ENCODE data around the gene RGL2. TPM values are rescaled to one million over a fixed set of nuclear protein-coding genes. Genes with fewer than 3 reads are reported as not detected.
A peak's percentile ranks its signal among the peaks of the same experiment; 100 is the strongest.

Gene RGL2
- total and polyA plus RNA-seq, 2 of the 13 experiments (the other 11 are each of a cell fraction or from before 2014, with no cell fraction given), result 22.9 to 47.4 TPM

DNA sequence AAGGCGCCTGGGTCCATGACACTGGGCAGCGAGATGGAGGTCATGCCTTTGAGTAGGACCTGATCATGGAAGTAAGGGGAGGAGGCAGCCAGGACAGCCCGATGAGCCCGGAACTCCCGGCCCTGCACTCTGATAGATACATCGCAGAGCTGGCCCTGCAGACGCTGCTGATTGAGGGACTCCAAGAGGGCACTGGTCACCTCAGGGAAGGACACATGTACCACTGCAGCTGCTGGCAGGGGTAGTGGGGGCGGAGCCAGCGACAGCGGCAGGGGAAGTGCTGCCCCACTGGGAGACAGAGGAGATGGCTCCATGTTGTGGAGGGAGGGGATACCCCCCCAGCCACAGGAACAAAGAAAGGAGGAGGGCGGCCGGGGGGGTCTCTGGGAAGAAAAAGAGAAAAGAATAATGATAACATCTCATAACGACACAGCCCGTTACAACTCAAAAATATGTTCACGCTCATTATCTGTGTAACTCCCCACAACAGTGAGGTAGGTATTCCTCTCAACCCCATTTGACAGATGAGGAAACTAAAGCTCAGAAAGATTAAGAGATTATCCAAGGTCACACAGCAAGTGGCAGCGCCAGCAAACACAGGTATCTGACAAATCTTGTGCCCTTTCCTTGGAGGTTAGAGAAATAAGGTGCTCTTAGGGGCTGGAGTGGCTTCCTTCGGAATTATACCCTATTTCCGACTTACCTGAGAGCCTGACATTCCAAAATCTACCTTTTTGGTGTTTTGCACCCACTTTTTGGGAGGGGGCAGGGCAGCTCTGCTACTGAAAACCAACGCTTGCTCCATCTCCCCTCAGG is 18.1 kb upstream of the RGL2 start:
- H3K9me3 ChIP-seq (ENCODE audit: low read length), result no peaks in the 10 kb centered on the region
- peaks cover 57% of the 10 kb centered on the region for H3K4me1 ChIP-seq (ENCODE audit: insufficient read depth, low read length)
- intact Hi-C loops (cut with micrococcal nuclease; ENCODE audit: unreplicated experiment), result no loop called here
- H4K20me1 ChIP-seq (ENCODE audit: insufficient read depth, low read length), result peaks cover 3% of the 10 kb centered on the region; the same call in 1 of the 2 replicates
- ChIA-PET CTCF (ENCODE audit: low intra/inter-chr PET ratio, low total read pairs) (no interaction called here), POLR2A (interaction anchor here (1.0 to 3.9 kb wide), 16 partner anchors 12 to 1121 kb away, joined by 3 to 57 read pairs (median 8); partner anchors contain the start of genes B3GALT4, CUTA, PFDN6 and RGL2)
- H3K27me3 ChIP-seq (ENCODE audit: control insufficient read depth in 1 of 2, insufficient read depth in 2 of 2, low read length in 2 of 2), result no peaks in the 10 kb centered on the region; a peak in 1 of 5 replicates
- peaks cover 31% of the 10 kb centered on the region for H3K79me2 ChIP-seq (ENCODE audit: insufficient read depth, low read length)
- peak overlapping the region in 2 of 3 experiments; percentile 71 to 79; a peak in 5 of 6 replicates for H3K4me3 ChIP-seq (replicated peaks in 1 of 3; ENCODE audit: insufficient read depth in 1 of 3, low read depth in 2 of 3, low read length in 3 of 3)
- H3K9ac ChIP-seq (ENCODE audit: insufficient read depth, low read depth, low read length), result peak overlapping the region; percentile 34; the same call in 1 of the 2 replicates
- no peak overlapping the region for H2AFZ ChIP-seq (ENCODE audit: low read length)
- H3K27ac ChIP-seq (ENCODE audit: extremely low read length, insufficient read depth, low read length), result peak overlapping the region; percentile 41
- DNase-seq (ENCODE audit: low spot score) (no peak), FAIRE-seq (no peak), ATAC-seq (no peak)
- peak overlapping the region; percentile 72 for H3K4me2 ChIP-seq (ENCODE audit: low read depth, low read length)
- BruUV-seq (replicated peaks), result TSS peak; percentile 34
- peaks cover 5 to 31% of the 10 kb centered on the region in 2 experiments for H3K36me3 ChIP-seq (replicated peaks in 1 of 2; ENCODE audit: control insufficient read depth in 1 of 2, insufficient read depth in 2 of 2, low read length in 2 of 2)
- WGBS (ENCODE audit: low lambda C conversion rate), result 92% methylated on average over 19 of the region's 19 CpGs
- in situ Hi-C loops (cut with HindIII; ENCODE audit: extremely low pct_ligation_motif_present, low pct_unique_long_range_greater_than_20kb), result no loop called here
- TF ChIP-seq, protein P1, sequence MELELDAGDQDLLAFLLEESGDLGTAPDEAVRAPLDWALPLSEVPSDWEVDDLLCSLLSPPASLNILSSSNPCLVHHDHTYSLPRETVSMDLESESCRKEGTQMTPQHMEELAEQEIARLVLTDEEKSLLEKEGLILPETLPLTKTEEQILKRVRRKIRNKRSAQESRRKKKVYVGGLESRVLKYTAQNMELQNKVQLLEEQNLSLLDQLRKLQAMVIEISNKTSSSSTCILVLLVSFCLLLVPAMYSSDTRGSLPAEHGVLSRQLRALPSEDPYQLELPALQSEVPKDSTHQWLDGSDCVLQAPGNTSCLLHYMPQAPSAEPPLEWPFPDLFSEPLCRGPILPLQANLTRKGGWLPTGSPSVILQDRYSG (CRISPR knock-in tag; IDR thresholded peaks at IDR 0.05), result no peak
- TF ChIP-seq HMG20B (CRISPR knock-in tag; conservative IDR thresholded peaks at IDR 0.05) (no peak), LCORL (IDR thresholded peaks at IDR 0.05) (no peak), LCORL (CRISPR knock-in tag; IDR thresholded peaks at IDR 0.05) (no peak), SNRNP70 (IDR thresholded peaks at IDR 0.05; ENCODE audit: low read depth, low read length) (no peak), RBFOX2 (IDR thresholded peaks at IDR 0.05; ENCODE audit: low read depth, low read length) (0 out of 2 replicates have a peak, but pooled peaks have one; percentile 11), GABPB1 (CRISPR knock-in tag; IDR thresholded peaks at IDR 0.05) (peak; percentile 0; the same call in 1 of the 2 replicates), HOXA7 (CRISPR knock-in tag; IDR thresholded peaks at IDR 0.05) (no peak), TCF12 (IDR thresholded peaks at IDR 0.05) (no peak), TCF12 (CRISPR knock-in tag; IDR thresholded peaks at IDR 0.05) (0 out of 2 replicates have a peak, but pooled peaks have one; percentile 37), POGZ (CRISPR knock-in tag; IDR thresholded peaks at IDR 0.05) (peak; percentile 8; the same call in 1 of the 2 replicates), MLXIP (CRISPR knock-in tag; IDR thresholded peaks at IDR 0.05; ENCODE audit: borderline replicate concordance) (no peak), RBM39 (IDR thresholded peaks at IDR 0.05; ENCODE audit: low read depth, low read length, poor library complexity, severe bottlenecking) (no peak), ZMAT3 (CRISPR knock-in tag; conservative IDR thresholded peaks at IDR 0.05) (no peak), ZNF317 (CRISPR knock-in tag; IDR thresholded peaks at IDR 0.05) (0 out of 2 replicates have a peak, but pooled peaks have one; percentile 25), SAFB2 (CRISPR knock-in tag; IDR thresholded peaks at IDR 0.05; ENCODE audit: borderline replicate concordance, low read depth) (no peak), RNF2 (conservative IDR thresholded peaks at IDR 0.05; ENCODE audit: low read depth) (no peak), MTF2 (CRISPR knock-in tag; IDR thresholded peaks at IDR 0.05; ENCODE audit: borderline replicate concordance) (0 out of 2 replicates have a peak, but pooled peaks have one; percentile 2), ZNF775 (CRISPR knock-in tag; IDR thresholded peaks at IDR 0.05; ENCODE audit: borderline replicate concordance) (no peak), ATF3 (CRISPR knock-in tag; IDR thresholded peaks at IDR 0.05) (no peak), ZNF230 (CRISPR knock-in tag; IDR thresholded peaks at IDR 0.05) (0 out of 2 replicates have a peak, but pooled peaks have one; percentile 14)

All from HepG2 (cell line).